Stimulated activated CD8-positive, alpha-beta memory T cell treated with anti-CD3 and anti-CD28 coated beads, Interleukin-4, amount 100 ng/mL, for 4 hours (primary cell): ENCODE measurements around the gene INPP5B.
A peak's percentile ranks its signal among the peaks of the same experiment; 100 is the strongest.

Experiments
- DNase-seq, 2 donors: peaks; one replicate each; pipeline ENCODE4 v3.0.0-alpha.2; 2020; ENCODE audit warnings: low read depth in 2 of 2, low spot score in 1 of 2

The INPP5B gene

DNA sequence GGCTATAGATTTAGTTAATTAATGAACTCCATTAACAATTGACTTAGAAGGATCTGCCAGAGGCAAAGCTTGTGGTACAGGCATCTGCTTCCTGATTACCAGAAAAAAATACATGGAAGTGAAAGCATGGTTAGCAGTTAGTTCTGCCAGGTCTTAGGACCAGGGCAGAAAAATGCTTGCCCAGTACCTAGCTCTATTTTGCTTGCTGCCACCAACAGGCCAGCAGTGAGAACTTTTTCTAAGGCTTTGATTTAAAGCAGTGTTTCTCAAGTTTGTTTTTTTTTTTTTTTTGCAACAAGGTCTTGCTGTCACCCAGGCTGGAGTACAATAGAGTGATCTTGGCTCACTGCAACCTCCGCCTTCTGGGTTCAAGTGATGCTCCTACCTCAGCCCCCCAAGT lies 71.0 kb downstream of the INPP5B start:
- no peak for DNase-seq

DNA sequence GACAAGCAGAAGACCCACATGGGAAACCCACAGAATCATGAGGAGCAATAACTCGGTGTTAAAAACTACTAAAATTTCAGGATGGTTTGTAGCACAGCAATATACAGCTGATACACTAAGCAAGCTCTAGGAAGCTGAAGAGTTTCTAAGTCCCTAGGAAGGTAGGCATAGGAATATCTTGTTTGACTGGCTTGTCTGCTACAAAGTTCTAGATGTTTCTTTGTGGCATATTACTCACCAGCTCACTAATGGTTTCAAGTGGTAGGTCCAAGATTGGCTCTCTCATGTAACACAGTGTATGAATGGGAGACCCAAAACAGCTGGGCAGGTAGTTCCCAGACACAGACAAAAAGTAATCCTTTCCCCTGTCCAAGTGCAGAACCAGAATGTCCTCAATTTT lies 74.2 kb downstream of the INPP5B start:
- DNase-seq = no peak

DNA sequence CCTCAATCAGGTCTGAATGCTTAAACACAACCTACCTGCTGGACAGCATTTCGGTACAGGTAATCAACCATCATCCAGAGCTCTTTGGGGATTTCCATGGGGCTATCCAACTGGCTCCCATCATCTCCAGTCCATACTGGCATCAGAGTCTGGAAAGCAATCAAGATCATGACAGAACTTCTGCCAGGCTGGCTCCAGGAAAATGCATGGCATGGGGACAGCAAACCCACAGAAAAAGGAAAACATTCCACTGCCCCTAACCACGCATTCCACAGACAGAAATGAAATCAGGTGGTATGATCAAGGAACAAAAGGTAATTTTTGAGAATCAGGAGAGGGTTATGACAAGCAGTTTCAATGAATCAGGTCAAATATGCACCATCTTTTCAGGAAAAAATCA lies 78.4 kb downstream of the INPP5B start:
- DNase-seq = no peak

DNA sequence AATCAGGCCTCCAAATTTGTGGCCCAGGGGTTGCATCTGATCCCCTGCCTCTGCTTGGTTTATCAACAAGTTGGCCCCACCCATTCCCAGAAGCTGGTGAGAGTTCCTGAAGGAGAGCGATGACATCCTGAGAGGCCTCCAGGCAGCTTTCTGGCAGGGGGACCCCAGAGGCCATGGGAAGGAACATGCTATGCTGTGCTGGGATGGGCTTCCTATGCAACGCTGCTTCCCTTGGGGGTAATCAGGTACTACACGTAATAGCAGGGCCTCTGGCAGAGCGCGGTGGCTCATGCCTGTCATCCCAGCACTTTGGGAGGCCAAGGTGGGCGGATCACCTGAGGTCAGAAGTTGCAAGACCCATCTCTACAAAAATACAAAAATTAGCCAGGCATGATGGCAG lies 79.1 kb downstream of the INPP5B start:
- DNase-seq = no peak

DNA sequence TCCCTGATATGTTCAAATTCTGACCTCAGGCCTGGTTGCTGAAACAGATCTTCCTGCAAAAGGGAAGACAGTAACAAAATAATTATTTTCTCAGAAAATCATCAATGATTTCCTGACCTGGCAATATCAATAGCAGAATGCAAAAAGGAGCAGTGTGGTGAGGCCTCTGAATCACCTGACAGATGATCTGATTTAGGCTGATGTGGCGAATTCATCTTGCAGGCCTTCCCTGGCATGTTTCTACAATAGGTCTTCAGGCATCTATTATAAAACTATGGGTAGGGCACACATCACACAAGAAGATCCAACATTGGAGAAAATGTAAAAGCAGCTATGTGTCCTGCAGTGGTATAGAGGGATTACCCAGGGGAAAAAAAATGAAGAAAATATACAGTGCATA lies 80.4 kb downstream of the INPP5B start:
- DNase-seq = no peak

DNA sequence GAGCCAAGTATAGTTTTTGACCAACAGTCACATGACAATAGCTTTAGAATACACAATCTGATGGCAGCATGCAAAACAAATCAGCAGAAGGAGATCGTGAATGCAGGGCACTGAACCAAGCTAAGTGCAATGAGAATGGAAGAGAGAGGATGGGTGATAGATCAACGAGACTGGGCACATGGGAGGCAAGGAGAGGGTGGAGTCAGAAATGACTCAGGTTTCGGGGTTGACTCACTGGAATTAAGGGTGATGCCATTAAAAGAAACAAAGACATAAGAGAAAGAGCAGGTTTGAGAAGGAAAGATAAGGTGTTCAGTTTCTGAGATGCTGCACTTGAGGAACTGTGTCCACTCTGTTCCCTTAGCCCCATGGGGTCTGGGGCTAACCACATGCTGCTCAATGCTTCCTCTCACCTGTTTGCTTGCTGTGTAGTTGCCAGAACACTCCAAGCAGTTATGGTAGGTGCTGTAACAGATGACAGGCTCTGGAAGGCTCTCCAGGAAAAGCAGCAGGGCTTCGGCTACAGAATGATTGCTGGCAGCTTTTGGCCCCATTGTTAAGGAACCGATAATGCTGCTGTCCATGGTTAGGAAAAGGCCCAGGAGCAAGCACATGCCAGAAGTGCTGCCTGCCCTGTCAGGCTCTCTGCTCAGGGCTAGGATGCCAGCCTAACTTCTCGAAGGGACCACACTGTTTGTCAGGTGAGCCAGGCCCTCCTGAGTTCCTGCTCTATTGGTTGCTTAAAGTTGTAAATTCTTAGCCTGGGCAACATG lies 81.3 kb downstream of the INPP5B start:
- peak in 1 of 2 donors; percentile 5 for DNase-seq

DNA sequence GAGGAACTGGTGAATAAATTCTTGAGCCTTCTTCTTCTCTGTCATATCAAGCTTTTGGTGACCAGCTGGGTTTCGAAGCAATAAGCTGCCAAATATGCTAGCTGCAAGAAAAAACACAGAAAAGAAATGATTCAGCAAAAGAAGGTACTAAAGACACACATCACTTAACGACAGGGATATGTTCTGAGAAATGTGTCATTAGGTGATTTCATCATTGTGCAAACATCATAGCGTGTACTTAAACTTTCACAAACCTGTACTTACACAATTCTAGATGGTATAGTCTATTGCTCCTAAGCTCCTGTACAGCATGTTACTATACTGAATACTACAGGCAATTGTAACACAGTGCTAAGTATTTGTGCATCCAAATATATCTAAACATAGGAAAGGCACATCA lies 84.5 kb downstream of the INPP5B start:
- DNase-seq = no peak

DNA sequence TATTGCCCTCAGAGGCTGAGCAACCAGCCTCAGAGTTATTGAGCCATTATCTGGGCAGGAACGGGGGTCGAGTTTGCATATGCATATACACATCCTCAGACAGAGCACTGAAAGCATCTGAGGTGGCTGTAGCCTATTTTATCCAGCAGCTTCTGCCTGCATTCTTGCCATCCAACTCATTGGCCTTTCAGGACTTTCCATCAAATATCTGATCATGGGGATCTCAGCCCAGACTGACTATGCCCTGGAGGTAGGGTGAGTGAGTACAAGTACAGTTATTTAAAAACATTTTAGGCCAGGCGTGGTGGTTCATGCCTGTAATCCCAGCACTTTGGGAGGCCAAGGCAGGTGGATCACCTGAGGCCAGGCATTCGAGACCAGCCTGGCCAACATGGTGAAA lies 85.7 kb downstream of the INPP5B start:
- DNase-seq = no peak

DNA sequence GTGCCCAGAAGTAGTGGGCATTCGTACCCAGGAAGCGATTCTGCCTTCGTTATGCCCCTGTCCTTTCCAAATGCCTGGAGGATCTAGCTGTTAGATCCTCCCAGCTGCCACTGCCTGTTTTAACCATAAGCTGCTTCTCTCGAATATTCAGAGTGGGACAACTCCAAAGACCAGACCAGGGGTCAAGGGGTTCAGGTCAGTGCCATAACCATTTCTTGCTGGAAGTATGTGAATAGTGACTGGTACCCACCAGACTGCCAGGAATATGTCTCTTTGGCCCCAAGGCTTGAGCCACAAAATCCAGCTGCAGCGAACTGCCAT lies 86.5 kb downstream of the INPP5B start:
- DNase-seq = no peak

DNA sequence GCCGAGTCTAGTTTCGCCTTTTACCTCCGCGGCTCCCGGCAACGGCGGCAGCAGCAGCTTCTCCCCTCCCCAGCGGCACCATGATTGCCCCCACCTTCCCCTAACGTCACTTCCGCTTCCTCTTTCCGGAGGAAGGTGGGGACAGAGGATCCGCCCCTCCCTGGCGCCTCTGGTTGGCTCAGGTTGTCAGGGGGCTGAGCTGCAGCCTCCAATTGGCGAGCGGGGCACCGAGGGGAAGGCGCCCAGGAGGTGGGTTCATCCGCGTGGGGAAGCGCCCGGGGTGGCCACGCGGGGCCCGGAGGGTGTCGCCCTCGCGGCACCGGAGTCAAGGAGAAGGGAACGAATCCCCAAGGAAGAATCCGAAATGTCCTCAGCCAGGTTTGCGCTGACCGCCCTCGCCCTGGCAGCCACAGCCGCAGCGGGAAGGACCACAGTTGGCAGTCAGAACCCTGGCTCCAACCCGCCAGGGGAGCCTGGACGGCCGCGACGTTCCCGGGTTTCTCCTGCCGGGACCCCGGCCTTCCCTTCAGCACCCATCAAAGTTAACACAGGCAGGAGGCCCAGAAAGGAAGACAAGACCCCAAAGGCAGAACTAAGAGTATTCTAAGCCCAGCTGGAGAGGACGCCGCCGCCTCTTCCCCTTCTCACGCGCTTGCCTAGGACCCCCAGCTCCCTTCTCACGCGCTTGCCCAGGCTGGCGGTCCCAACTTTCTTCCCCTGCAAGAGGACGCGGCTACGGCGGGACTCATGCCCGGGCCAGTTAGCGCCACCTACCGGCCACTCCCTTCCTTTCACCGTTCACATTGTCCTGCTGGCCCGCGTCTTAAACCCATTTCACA lies 87.1 kb downstream of the INPP5B start, which contains the start of gene MTF1:
TSS of gene MTF1 (minus strand) at position 86 of the 839 bp plus-strand sequence. CDS start 1,934 bp downstream, outside the sequence.
- peak; percentile 91 to 95 for DNase-seq

DNA sequence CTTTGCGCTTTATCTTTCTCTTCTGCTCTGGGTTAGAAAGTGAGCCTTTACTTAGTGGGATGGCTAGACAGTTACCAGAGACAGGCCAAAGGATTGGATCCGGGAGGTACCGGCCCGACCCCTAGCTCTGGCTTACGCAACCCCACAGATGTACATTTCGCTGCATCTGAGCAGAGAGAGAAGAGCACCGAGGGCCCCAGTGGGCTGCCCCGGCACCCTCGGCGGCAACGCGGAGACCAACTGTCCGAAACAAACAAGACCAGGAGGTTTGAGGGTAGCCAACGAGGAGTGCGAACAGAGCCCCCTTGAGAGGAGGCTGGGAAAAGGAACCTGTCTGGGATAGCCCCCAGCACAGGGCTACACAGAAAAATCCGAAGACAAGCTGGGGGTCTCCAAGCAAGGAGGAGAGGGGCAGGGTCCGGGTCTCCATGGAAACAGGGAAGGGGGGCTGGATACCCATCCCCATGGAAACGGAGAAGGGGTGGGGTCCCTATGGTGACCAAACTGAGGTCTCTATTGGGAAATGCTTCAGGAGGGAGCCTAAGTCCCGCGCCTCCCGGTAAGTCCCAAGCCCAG lies 87.8 kb downstream of the INPP5B start:
- DNase-seq = no peak

DNA sequence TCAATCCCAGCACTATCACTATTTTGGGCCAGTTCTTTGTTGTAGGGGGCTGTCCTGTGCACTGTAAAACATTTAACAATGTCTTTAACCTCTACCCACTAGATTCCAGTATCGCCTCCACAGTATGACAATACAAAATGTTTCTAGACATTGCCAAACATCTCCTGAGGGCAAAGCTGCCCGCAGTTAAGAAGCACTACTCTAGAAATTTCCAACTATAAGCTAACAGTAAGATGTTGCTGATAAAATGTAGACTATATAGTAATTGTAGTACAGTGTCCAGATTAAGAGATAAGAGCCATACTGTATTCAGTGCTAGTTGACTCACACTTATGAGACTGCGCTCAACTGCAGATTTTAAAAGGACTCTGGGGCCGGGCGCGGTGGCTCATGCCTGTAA lies 92.4 kb downstream of the INPP5B start:
- DNase-seq = no peak

DNA sequence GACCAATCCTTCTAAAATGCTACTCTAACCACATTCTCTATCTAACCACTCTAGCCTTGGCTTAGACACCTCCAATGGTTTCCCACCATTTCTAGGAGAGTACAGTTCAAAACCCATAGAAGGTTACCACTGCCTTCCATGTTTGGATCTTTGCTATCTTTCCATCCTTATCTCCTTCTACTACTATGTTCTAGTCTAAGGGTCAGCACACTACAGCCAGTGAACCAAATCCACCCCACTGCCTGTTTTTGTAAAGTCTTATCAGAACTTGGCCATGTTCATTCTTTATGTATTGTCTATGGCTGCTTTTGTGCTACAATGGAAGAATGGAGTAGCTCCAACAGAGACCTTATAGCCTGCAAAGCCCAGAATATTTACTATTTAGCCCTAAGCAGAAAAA lies 93.7 kb downstream of the INPP5B start:
- DNase-seq = no peak

DNA sequence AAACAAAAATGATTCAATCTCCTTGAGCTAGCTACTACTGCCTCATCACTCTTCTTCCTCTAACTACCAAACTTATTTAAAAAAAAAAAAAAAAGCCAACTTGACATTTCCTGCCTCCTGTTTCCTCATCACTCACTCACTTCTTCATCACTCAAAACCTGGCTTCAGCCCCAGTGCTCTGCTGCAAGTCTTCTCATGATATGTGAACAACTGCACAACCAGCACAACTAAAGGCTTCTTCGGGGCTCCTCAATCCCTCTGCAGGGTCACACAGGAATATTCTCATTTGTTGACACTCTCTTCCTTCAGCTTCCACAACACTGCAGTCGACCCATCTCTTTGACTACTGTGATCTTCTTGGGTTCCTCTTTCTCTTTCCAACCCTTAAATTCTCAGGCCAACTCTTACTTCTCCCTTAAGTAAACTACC lies 95.1 kb downstream of the INPP5B start:
- DNase-seq = no peak

DNA sequence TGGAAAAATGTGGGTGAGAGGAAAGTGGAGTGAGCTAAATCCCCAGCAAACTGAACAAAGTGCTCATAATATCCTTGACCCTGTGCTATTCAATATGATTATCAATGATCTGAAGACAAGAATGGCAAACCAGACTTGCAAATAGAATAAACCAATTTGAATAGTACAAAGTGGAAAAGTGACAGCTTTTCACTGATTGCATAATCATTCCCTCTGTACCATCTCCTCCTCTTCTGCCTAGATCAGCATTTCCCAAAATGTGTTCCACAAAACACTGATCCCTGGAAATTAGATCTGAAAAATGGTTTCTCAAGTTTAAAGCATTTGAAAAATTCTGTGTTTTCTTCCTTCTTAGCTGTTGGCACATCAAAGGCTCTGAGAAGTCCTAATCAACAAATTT lies 95.6 kb downstream of the INPP5B start:
- DNase-seq = no peak

DNA sequence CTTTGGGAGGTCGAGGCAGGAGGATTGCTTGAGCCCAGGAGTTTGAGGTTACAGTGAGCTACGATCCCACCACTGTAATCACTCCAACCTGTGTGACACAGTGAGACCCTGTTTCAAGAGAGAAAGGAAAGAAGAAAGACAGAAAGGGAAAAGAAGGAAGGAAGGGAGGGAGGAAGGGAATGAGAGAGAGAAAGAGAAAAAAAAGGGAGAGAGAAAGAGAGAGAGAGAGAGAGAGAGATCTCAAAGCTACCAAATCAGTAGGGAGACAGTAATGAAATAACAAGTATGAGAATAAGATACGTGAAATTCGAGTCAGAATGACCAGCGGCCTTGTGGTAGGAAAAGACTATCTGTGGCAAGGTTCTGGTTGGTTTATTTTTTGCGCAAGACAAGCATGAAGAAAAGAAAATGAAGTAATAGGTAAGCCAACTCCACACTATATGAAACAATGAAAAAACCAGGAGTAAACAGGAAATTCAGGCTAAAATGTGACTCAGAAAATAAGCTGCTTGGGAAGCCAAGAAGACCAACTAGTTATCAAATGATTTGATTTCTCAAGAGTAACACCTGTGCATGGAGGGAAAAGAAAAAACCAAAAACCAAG lies 96.4 kb downstream of the INPP5B start:
- no peak for DNase-seq

DNA sequence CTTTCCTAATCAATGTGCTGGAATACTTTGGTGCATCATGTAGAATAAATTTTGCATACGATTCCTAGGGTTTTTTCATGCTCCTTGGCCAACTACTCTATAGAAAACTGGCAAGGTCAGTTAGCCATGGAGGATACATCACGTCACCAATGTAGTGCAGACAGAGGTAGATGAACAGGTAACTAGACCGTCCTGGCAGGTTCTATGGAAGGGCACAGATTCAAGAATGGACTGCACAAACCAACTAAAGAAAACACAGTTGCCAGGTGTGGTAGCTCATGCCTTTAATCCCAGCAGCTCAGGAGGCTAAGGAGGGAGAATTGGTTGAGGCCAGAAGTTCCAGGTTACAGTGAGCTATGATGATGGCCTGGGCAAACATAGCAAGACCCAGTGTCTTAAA lies 97.4 kb downstream of the INPP5B start:
- no peak for DNase-seq

DNA sequence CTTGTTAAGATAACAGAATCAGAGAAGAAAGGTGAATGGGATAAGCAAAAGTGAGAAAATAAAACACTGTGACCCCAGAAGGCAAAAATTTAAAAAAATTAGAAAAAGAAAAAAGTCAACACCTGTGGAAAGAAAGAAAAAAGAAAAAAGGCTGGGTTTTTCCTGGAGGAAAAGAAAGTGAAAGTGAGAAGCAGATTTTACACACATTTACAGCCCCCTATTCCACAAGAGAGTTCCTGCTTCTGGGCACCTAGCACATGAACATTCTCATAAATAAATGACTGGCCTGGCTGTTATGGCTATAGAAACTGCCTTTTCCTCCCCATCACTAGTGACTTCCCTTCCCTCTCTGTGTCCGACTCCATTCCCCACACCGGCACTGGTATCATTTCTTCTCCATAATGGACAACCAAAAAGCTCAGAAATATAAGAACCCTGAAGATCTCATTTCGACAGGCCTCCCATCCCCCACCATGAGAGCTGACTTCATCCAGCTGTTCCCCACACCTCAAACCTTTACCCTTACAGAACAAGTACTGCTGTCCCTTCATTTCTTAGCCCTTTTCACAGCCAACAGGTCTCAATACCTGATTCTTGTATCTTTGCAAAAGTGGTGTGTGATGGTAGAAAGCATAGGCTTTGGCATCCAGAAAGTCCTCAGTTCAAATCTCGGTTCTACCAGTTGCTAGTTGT lies 100.1 kb downstream of the INPP5B start:
- DNase-seq = no peak

DNA sequence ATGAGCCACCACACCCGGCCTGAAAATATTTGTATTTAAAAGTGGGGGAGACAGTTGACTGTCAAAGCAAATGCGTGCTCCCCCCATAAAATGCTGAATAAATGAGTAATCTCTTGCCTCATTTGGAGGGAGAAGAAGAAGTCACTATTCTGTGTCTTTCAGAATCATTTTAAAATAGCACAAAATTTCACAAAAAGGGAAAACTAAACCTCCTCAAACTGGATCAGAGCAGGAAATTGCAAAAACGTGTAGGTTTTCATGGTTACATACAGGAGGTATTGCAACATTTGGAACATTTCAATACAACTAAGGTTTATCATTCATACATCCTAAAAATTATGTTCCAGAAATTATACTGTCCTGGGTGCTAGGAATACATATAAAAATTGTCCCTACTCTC lies 101.1 kb downstream of the INPP5B start:
- no peak for DNase-seq

DNA sequence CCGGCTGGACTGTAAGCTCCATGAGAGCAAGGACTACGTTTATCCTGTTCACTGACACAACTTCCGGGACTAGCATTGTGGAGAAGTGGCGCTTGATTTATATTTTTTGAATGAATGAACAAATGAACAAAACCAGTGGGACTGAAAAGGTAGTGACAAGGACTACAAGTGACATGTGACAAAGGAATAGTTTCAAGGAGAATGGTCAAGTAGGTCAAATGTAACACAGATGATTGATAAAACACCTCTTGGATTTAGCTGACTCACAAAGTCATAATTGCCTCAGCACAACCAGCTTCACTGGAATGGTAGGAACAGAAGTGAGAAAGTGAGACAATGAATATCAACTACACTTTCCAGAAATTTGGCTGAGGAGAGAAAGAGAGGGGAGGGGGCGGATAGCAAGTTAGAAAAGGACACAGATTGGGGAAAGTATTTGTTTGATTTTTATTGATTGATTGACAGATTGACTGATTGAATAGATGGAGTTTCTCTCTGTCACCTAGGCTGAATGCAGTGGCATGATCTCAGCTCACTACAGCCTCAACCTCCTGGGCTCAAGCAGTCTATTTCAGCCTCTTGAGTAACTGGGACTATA lies 101.7 kb downstream of the INPP5B start:
- DNase-seq = no peak

DNA sequence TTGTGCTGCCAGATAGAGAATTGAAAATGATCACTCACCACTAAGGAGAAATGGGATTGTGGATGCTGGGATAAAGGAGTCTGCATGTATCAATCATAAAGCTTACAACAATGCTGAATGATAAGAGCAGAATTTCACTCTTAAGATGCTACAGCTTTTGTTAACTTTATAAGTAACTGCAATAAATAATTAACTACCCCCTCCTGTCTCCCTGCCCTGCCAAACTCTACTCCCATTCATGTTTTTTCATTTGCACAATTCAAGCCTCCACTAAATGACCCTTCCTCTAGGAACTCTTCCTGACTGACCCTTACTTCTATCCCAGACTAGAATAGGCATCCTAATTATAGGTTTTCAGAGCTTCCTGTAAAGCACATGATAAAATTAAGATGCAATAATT lies 102.3 kb downstream of the INPP5B start:
- DNase-seq = no peak
